ENCODE results near the gene ULBP2.
"Not testable (repeated sequence)": the region's sequence is repeated elsewhere in the genome, so short reads cannot be mapped to it uniquely, and the experiment has no call there.

The ULBP2 gene

GRCh38 chr6:149908480-149908879, 33.3 kb upstream of the ULBP2 start:
- not testable (repeated sequence) for FAIRE-seq; DNase-seq (ENCODE audit: low spot score)

- no peak for DNase-seq (ENCODE audit: low spot score)
- no peak for FAIRE-seq
These were observed 31.9 kb upstream of the ULBP2 start for GRCh38 chr6:149909701-149910470.

- no peak for FAIRE-seq
- DNase-seq (ENCODE audit: low spot score) = no peak
These were observed 31.1 kb upstream of the ULBP2 start for GRCh38 chr6:149910721-149911151.

GRCh38 chr6:149912680-149913079, 29.1 kb upstream of the ULBP2 start:
- FAIRE-seq; DNase-seq (ENCODE audit: low spot score): not testable (repeated sequence)

GRCh38 chr6:149913085-149913484, 28.7 kb upstream of the ULBP2 start:
- DNase-seq (ENCODE audit: low spot score) (no peak), FAIRE-seq (no peak)

GRCh38 chr6:149913540-149914240, 28.1 kb upstream of the ULBP2 start:
- DNase-seq (ENCODE audit: low spot score) (no peak), FAIRE-seq (no peak)

GRCh38 chr6:149915970-149916865, 25.6 kb upstream of the ULBP2 start:
- FAIRE-seq (no peak), DNase-seq (ENCODE audit: low spot score) (no peak)

- no peak for FAIRE-seq
- DNase-seq (ENCODE audit: low spot score) = no peak
These were observed 24.1 kb upstream of the ULBP2 start for GRCh38 chr6:149917679-149918078.

GRCh38 chr6:149918151-149918905, 23.5 kb upstream of the ULBP2 start:
- no peak for FAIRE-seq
- no peak for DNase-seq (ENCODE audit: low spot score)

GRCh38 chr6:149919126-149919833, 22.5 kb upstream of the ULBP2 start:
- not testable (repeated sequence) for DNase-seq (ENCODE audit: low spot score); FAIRE-seq

- FAIRE-seq (no peak), DNase-seq (ENCODE audit: low spot score) (no peak)
These were observed 22.0 kb upstream of the ULBP2 start for GRCh38 chr6:149919834-149920225.

GRCh38 chr6:149921361-149921760, 20.5 kb upstream of the ULBP2 start:
- DNase-seq (ENCODE audit: low spot score) (no peak), FAIRE-seq (no peak)

- not testable (repeated sequence) for DNase-seq (ENCODE audit: low spot score); FAIRE-seq
These were observed 19.7 kb upstream of the ULBP2 start for GRCh38 chr6:149922091-149922490.

GRCh38 chr6:149922642-149923326, 19.0 kb upstream of the ULBP2 start, which contains the start of gene RAET1G:
TSS of gene RAET1G (minus strand) at chr6:149923121. CDS start at chr6:149923010, 111 bp downstream.
- FAIRE-seq (peak; percentile 50), DNase-seq (ENCODE audit: low spot score) (peak; percentile 59)

GRCh38 chr6:149923327-149923986, 18.4 kb upstream of the ULBP2 start:
- FAIRE-seq = no peak
- no peak for DNase-seq (ENCODE audit: low spot score)

GRCh38 chr6:149924206-149924932, 17.4 kb upstream of the ULBP2 start:
- FAIRE-seq (no peak), DNase-seq (ENCODE audit: low spot score) (no peak)

- DNase-seq (ENCODE audit: low spot score) (no peak), FAIRE-seq (no peak)
These were observed 16.9 kb upstream of the ULBP2 start for GRCh38 chr6:149924933-149925252.

- DNase-seq (ENCODE audit: low spot score) = no peak
- FAIRE-seq = no peak
These were observed 16.4 kb upstream of the ULBP2 start for GRCh38 chr6:149925253-149925973.

All from RCC 7860 (cell line).